Naive thymus-derived CD8-positive, alpha-beta T cell (primary cell): ENCODE data around the gene DHX35. TPM values are rescaled to one million over a fixed set of nuclear protein-coding genes. Genes with fewer than 3 reads are reported as not detected.

Experiments
- ATAC-seq, 2 donors: fragments of 150-1000 bp; cut with Tn5 transposase in 1 of 2; sonication (Bioruptor Pico), chemical (Tn5 transposase) in 1 of 2; 1 replicate in 1 of 2; 2 replicates in 1 of 2; pipeline ENCODE4 v1.10.0; 2021; ENCODE audit warnings: mild to moderate bottlenecking in 2 of 2, moderate library complexity in 2 of 2
- POLR2A ChIA-PET: fragments of 350-600 bp; sonication (Branson Sonifier 250); formaldehyde crosslinking; loops from one replicate; lab custom pipeline; 2021; ENCODE audit warnings: antibody characterized with exemption; lab: Charles Lee
- DNase-seq, 10 donors: peaks; one replicate each; pipeline versions ENCODE4 v3.0.0 to v3.0.0-alpha.2; 2020 to 2022
- H3K27ac Mint-ChIP-seq, 10 donors: one replicate each; pipeline ENCODE4 v1.8.0; 2020 to 2022; ENCODE audit warnings: mild to moderate bottlenecking in 10 of 10, mixed read lengths in 10 of 10, moderate library complexity in 4 of 10, inconsistent platforms in 1 of 10
- H3K27me3 Mint-ChIP-seq, 5 donors: one replicate each; pipeline ENCODE4 v1.8.0; 2021 to 2022; ENCODE audit warnings: mixed read lengths in 5 of 5
- H3K36me3 Mint-ChIP-seq, 3 donors: one replicate each; pipeline ENCODE4 v1.8.0; 2020 to 2022; ENCODE audit warnings: mixed read lengths in 3 of 3, mild to moderate bottlenecking in 2 of 3, inconsistent platforms in 1 of 3
- H3K4me1 Mint-ChIP-seq, 4 donors: one replicate each; pipeline ENCODE4 v1.8.0; 2021 to 2022; ENCODE audit warnings: mixed read lengths in 4 of 4
- H3K4me3 Mint-ChIP-seq, 10 donors: one replicate each; pipeline ENCODE4 v1.8.0; 2020 to 2022; ENCODE audit warnings: mild to moderate bottlenecking in 10 of 10, mixed read lengths in 10 of 10, moderate library complexity in 6 of 10, inconsistent platforms in 1 of 10
- H3K9me3 Mint-ChIP-seq, 9 donors: one replicate each; pipeline ENCODE4 v1.8.0; 2020 to 2022; ENCODE audit warnings: mixed read lengths in 9 of 9, mild to moderate bottlenecking in 3 of 9, inconsistent platforms in 1 of 9, moderate library complexity in 1 of 9
- polyA plus RNA-seq, 3 donors: library from polyadenylated mRNA; unstranded; fragments of 300-500 nt; fragmentation: Illumina TruSeq; gene quantifications; one replicate each; pipeline ENCODE4 v1.2.3, GENCODE V29; 2021
- total RNA-seq, 8 experiments: library from RNA in 2 of 8; stranded (reverse) in 2 of 8; gene quantifications; one replicate each; pipeline ENCODE4 v1.2.3 and lab custom pipeline; 2021 to 2026

The DHX35 gene
- total and polyA plus RNA-seq, 5 experiments from 2014 or later = 5.4 to 12.5 (median 7.5) TPM

- Mint-ChIP-seq H3K27ac (no peak overlapping the region), H3K4me3 (no peak overlapping the region), H3K4me1 (peaks cover 0 to 5% (median 0%) of the 10 kb centered on the region in 4 donors), H3K36me3 (peaks cover 5 to 92% (median 52%) of the 10 kb centered on the region in 3 donors), H3K9me3 (no peaks in the 10 kb centered on the region), H3K27me3 (no peaks in the 10 kb centered on the region)
- ATAC-seq (no peak), DNase-seq (no peak)
- POLR2A ChIA-PET = no interaction called here
Observed at GRCh38 chr20:39016041-39016440, 53.9 kb downstream of the DHX35 start.

DNA sequence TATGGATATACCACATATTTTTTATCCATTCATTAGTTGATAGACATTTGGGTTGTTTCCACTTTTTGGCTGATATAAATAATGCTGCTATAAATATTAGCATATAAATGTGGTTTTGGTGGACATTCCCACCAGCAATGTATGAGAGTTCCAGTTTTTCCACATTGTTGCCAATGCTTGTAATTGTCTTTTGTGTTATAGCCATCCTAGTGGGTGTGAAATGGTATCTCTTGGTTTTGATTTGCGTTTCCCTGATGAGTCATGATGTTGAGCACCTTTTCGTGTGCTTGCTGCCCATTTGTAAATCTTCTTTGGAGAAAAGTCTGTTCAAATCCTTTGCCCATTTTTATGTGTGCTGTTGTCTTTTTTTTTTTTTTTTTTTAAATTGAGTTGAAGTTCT, 54.4 kb downstream of the DHX35 start:
- ATAC-seq (no peak), DNase-seq (no peak)
- POLR2A ChIA-PET = no interaction called here
- Mint-ChIP-seq H3K4me3 (no peak overlapping the region), H3K27me3 (no peaks in the 10 kb centered on the region), H3K4me1 (peaks cover 0 to 5% (median 0%) of the 10 kb centered on the region in 4 donors), H3K27ac (no peak overlapping the region), H3K9me3 (no peaks in the 10 kb centered on the region), H3K36me3 (peaks cover 5 to 91% (median 52%) of the 10 kb centered on the region in 3 donors)

DNA sequence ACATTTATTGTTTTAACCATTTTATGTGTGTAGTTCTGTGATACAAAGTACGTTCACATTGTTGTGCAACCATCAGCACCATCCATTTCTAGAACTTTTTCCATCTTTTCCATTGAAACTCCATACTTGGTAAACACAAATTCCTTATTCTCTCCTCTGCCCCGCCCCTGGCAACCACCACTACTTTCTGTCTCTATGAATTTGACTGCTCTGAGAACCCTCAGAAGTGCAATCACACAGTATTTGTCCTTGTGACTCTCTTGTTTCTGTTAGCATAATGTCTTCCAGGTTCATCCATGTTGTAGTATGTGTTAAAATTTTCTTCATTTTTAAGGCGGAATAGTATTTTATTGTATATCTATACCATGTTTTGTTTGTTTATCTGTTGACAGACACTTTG, 56.9 kb downstream of the DHX35 start:
- POLR2A ChIA-PET = no interaction called here
- Mint-ChIP-seq H3K9me3 (no peaks in the 10 kb centered on the region), H3K36me3 (peaks cover 12 to 95% (median 51%) of the 10 kb centered on the region in 3 donors), H3K4me1 (peaks cover 0 to 5% (median 1%) of the 10 kb centered on the region in 4 donors), H3K4me3 (no peak overlapping the region), H3K27ac (no peak overlapping the region), H3K27me3 (no peaks in the 10 kb centered on the region)
- DNase-seq (no peak), ATAC-seq (no peak)

DNA sequence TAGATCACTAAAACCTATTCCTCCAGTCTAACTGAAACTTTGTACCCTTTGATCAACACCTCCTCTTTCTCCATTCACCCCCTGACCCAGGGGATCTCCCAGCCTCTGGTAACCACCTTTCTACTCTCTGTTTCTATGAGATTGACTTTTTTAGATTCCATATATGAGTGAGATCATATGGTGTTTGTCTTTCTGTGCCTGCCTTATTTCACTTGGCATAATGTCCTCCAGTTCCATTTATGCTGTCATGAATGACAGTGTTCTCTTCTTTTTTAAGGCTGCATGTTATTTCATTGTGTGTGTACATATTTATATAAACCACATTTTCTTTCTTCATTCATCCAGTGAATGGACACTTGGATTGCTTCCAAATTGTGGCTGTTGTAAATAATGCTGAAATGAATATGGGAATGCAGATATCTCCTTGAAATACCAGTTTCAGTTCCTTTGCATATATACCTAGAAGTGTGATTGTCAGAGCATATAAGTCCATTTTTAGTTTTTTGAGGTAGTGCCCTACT, 57.7 kb downstream of the DHX35 start:
- POLR2A ChIA-PET = no interaction called here
- H3K4me3 Mint-ChIP-seq = no peak overlapping the region
- H3K27me3 Mint-ChIP-seq = no peaks in the 10 kb centered on the region
- no peak overlapping the region for H3K27ac Mint-ChIP-seq
- DNase-seq (no peak), ATAC-seq (no peak)
- H3K36me3 Mint-ChIP-seq = peaks cover 12 to 93% (median 48%) of the 10 kb centered on the region in 3 donors
- peaks cover 0 to 5% (median 2%) of the 10 kb centered on the region in 4 donors for H3K4me1 Mint-ChIP-seq
- H3K9me3 Mint-ChIP-seq = no peaks in the 10 kb centered on the region

DNA sequence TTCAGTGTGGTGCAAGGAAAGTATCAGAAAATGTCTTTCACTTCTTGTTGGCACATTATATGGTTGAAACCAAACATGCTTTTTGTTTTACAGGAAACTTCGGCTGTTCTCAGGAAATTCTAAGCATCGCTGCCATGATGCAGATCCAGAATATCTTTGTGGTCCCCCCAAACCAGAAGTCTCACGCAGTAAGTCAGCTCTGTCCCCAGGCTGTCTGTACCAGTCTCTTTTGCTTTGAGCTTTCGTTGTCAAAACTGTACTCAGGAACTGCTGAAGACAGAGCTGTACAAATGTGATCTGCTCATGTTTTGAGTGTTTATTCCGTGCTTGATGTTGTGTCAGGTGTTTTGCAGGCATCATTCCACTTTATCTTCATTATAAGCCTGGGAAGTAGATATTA, 59.6 kb downstream of the DHX35 start:
- no peaks in the 10 kb centered on the region for H3K9me3 Mint-ChIP-seq
- ATAC-seq = no peak
- peaks cover 7 to 88% (median 37%) of the 10 kb centered on the region in 3 donors for H3K36me3 Mint-ChIP-seq
- H3K4me3 Mint-ChIP-seq = no peak overlapping the region
- no peak overlapping the region for H3K27ac Mint-ChIP-seq
- peaks cover 0 to 13% (median 5%) of the 10 kb centered on the region in 4 donors for H3K4me1 Mint-ChIP-seq
- no peak for DNase-seq
- POLR2A ChIA-PET = interaction anchor here (0.5 kb wide), 1 partner anchor 13 kb away, joined by 3 read pairs; no protein-coding TSS in a partner anchor
- no peaks in the 10 kb centered on the region for H3K27me3 Mint-ChIP-seq

GRCh38 chr20:39025883-39026282, 63.7 kb downstream of the DHX35 start:
- no peaks in the 10 kb centered on the region for H3K9me3 Mint-ChIP-seq
- ATAC-seq (no peak), DNase-seq (no peak)
- POLR2A ChIA-PET = no interaction called here
- peak overlapping the region in 5 of 10 donors; percentile 20 to 69 (median 33) for H3K27ac Mint-ChIP-seq
- no peaks in the 10 kb centered on the region for H3K27me3 Mint-ChIP-seq
- H3K36me3 Mint-ChIP-seq = peaks cover 7 to 84% (median 15%) of the 10 kb centered on the region in 3 donors
- no peak overlapping the region for H3K4me3 Mint-ChIP-seq
- H3K4me1 Mint-ChIP-seq = peaks cover 0 to 13% (median 5%) of the 10 kb centered on the region in 4 donors

GRCh38 chr20:39029364-39029763, 67.2 kb downstream of the DHX35 start:
- H3K27me3 Mint-ChIP-seq = no peaks in the 10 kb centered on the region
- ATAC-seq (no peak), DNase-seq (no peak)
- H3K27ac Mint-ChIP-seq = no peak overlapping the region
- H3K4me3 Mint-ChIP-seq = no peak overlapping the region
- POLR2A ChIA-PET = no interaction called here
- H3K4me1 Mint-ChIP-seq = peaks cover 0 to 13% (median 4%) of the 10 kb centered on the region in 4 donors
- H3K36me3 Mint-ChIP-seq = peaks cover 0 to 81% (median 10%) of the 10 kb centered on the region in 3 donors
- no peaks in the 10 kb centered on the region for H3K9me3 Mint-ChIP-seq

DNA sequence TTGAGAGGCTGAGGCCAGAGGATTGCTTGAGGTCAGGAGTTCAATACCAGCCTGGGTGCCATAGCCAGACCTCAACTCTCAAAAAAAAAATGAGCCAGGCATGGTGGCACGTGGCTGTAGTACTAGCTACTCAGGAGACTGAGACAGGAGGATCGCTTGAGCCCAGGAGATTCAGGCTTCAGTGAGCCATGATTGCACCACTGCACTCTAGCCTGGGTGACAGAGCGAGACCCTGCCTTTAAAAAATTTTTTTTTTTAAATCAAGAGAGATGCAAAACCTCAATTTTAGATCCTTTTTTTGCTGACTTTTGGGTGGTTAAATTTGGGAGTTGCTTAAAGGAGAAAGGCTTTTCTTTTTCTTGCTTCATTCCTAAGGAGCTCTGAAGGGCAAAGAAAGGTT, 70.9 kb downstream of the DHX35 start:
- no peaks in the 10 kb centered on the region for H3K9me3 Mint-ChIP-seq
- POLR2A ChIA-PET = no interaction called here
- DNase-seq (no peak), ATAC-seq (no peak)
- H3K4me1 Mint-ChIP-seq = peaks cover 0 to 1% (median 0%) of the 10 kb centered on the region in 4 donors
- H3K27ac Mint-ChIP-seq = peak overlapping the region in 1 of 10 donors; percentile 40
- H3K4me3 Mint-ChIP-seq = no peak overlapping the region
- no peaks in the 10 kb centered on the region for H3K27me3 Mint-ChIP-seq
- peaks cover 3 to 85% (median 7%) of the 10 kb centered on the region in 3 donors for H3K36me3 Mint-ChIP-seq

DNA sequence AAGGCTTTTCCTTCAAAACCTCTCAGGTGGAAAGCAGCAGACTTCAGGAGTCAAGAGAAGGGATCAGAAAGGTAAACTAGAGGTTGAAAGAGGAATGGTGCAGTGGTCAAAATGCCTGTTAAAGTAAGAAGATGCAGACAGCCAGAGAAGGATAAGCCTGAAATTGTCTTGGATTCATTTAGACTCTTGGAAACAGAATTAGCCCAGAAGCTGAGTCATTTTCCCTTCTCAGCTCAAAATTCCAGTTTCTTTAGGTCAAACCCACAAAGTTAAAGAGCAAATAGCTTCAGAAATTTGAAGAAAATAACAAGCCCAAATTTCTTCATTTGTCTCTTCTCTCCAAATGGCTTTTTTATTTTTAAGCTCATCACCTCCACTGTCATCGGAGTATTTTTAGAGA, 73.9 kb downstream of the DHX35 start:
- ATAC-seq = no peak
- no peak for DNase-seq
- POLR2A ChIA-PET = no interaction called here
- H3K4me3 Mint-ChIP-seq = no peak overlapping the region
- H3K27ac Mint-ChIP-seq = peak overlapping the region in 1 of 10 donors; percentile 27
- peaks cover 5 to 83% (median 7%) of the 10 kb centered on the region in 3 donors for H3K36me3 Mint-ChIP-seq
- no peaks in the 10 kb centered on the region for H3K27me3 Mint-ChIP-seq
- H3K4me1 Mint-ChIP-seq = peaks cover 0 to 1% (median 0%) of the 10 kb centered on the region in 4 donors
- no peaks in the 10 kb centered on the region for H3K9me3 Mint-ChIP-seq

DNA sequence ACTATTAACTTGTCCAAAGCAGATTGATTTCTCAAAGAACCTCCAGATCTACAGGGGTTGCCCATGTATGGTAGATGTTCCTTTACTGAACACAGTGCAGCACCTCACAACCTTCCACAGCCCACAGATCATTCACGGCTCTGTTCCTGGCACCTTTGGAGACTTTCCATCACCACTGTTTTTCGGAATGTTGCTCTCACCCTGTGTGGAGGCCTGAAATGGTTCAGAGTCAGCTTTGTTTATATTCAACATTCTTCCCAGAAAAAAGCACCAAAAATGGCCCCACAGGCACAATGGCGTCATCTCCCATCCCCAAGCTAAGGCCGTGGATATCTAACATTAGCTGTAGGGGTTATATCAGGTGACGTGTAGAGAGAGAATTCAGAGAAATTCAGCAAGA, 74.7 kb downstream of the DHX35 start:
- Mint-ChIP-seq H3K27me3 (no peaks in the 10 kb centered on the region), H3K9me3 (no peaks in the 10 kb centered on the region), H3K27ac (no peak overlapping the region), H3K4me3 (no peak overlapping the region), H3K36me3 (peaks cover 5 to 82% (median 7%) of the 10 kb centered on the region in 3 donors), H3K4me1 (peaks cover 0 to 1% (median 0%) of the 10 kb centered on the region in 4 donors)
- POLR2A ChIA-PET = no interaction called here
- no peak for ATAC-seq
- no peak for DNase-seq

DNA sequence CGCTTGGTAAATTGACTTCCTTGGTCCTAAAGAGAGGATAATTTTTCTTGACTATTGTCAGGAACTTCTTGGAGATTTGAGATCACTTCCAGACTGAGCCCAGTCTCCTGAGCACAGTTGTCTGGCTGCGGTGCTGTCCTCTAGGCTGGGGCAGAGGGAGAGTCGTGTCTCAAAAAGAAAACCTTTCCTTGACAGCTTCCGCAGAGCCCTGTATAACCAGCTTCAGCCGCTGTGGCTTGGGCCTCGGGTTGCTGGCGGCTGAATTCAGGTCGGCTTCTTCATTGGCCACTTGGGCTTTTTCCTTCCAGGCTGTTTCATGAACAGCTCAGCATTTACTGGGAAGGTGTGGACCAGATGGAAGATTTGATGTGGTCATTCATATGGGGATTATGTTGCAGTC, 75.9 kb downstream of the DHX35 start:
- POLR2A ChIA-PET = no interaction called here
- ATAC-seq (no peak), DNase-seq (no peak)
- Mint-ChIP-seq H3K36me3 (peaks cover 5 to 82% (median 7%) of the 10 kb centered on the region in 3 donors), H3K4me1 (peaks cover 0 to 1% (median 0%) of the 10 kb centered on the region in 4 donors), H3K27ac (no peak overlapping the region), H3K27me3 (no peaks in the 10 kb centered on the region), H3K9me3 (no peaks in the 10 kb centered on the region), H3K4me3 (no peak overlapping the region)

GRCh38 chr20:39038495-39038894, 76.4 kb downstream of the DHX35 start:
- H3K27me3 Mint-ChIP-seq = no peaks in the 10 kb centered on the region
- no peak for ATAC-seq
- no peak overlapping the region for H3K27ac Mint-ChIP-seq
- no peak for DNase-seq
- H3K36me3 Mint-ChIP-seq = peaks cover 5 to 82% (median 7%) of the 10 kb centered on the region in 3 donors
- POLR2A ChIA-PET = no interaction called here
- H3K4me3 Mint-ChIP-seq = no peak overlapping the region
- H3K4me1 Mint-ChIP-seq = peaks cover 0 to 1% (median 0%) of the 10 kb centered on the region in 4 donors
- no peaks in the 10 kb centered on the region for H3K9me3 Mint-ChIP-seq

GRCh38 chr20:39039261-39039660, 77.1 kb downstream of the DHX35 start:
- Mint-ChIP-seq H3K4me1 (peaks cover 0 to 1% (median 0%) of the 10 kb centered on the region in 4 donors), H3K4me3 (no peak overlapping the region), H3K36me3 (peaks cover 5 to 81% (median 5%) of the 10 kb centered on the region in 3 donors)

GRCh38 chr20:39040116-39040515, 78.0 kb downstream of the DHX35 start:
- H3K4me1 Mint-ChIP-seq = peaks cover 0 to 1% (median 0%) of the 10 kb centered on the region in 4 donors
- no peaks in the 10 kb centered on the region for H3K27me3 Mint-ChIP-seq
- H3K9me3 Mint-ChIP-seq = no peaks in the 10 kb centered on the region
- POLR2A ChIA-PET = no interaction called here
- ATAC-seq (no peak), DNase-seq (no peak)
- H3K27ac Mint-ChIP-seq = no peak overlapping the region
- no peak overlapping the region for H3K4me3 Mint-ChIP-seq
- peaks cover 5 to 75% (median 5%) of the 10 kb centered on the region in 3 donors for H3K36me3 Mint-ChIP-seq

More at GRCh38 chr20:39039261-39039660, 77.1 kb downstream of the DHX35 start:
- ATAC-seq (no peak), DNase-seq (no peak)
- Mint-ChIP-seq H3K27me3 (no peaks in the 10 kb centered on the region), H3K27ac (no peak overlapping the region), H3K9me3 (no peaks in the 10 kb centered on the region)
- POLR2A ChIA-PET = no interaction called here
